Ishikawa (cell line): ENCODE measurements around the gene IGFBP7.

Experiments
- CEBPB ChIP-seq: IDR thresholded peaks from 2 replicates; pipeline ENCODE4 v1.6.1; 2012
- CREB1 ChIP-seq: IDR thresholded peaks from 2 replicates; pipeline ENCODE4 v1.6.1; 2012; ENCODE audit warnings: low read depth
- EGR1 ChIP-seq: IDR thresholded peaks from 2 replicates; pipeline ENCODE4 v1.6.1; 2012
- EP300 ChIP-seq: IDR thresholded peaks from 2 replicates; pipeline ENCODE4 v1.6.1; 2012; ENCODE audit warnings: borderline replicate concordance
- FOXM1 ChIP-seq: IDR thresholded peaks from 2 replicates; pipeline ENCODE4 v1.6.1; 2012; ENCODE audit warnings: low read depth, borderline replicate concordance
- MAX ChIP-seq: IDR thresholded peaks from 2 replicates; pipeline ENCODE4 v1.6.1; 2012
- NFIC ChIP-seq: IDR thresholded peaks from 2 replicates; pipeline ENCODE4 v1.6.1; 2012
- RAD21 ChIP-seq: IDR thresholded peaks from 2 replicates; pipeline ENCODE4 v1.6.1; 2012; ENCODE audit warnings: low read depth
- REST ChIP-seq: IDR thresholded peaks from 2 replicates; pipeline ENCODE4 v1.6.1; 2012; ENCODE audit warnings: low read depth, mild to moderate bottlenecking
- TAF1 ChIP-seq: IDR thresholded peaks from 2 replicates; pipeline ENCODE4 v1.6.1; 2012; ENCODE audit warnings: low read depth, mild to moderate bottlenecking
- TCF12 ChIP-seq: IDR thresholded peaks from 2 replicates; pipeline ENCODE4 v1.6.1; 2012; ENCODE audit warnings: low read depth
- TEAD4 ChIP-seq: IDR thresholded peaks from 2 replicates; pipeline ENCODE4 v1.6.1; 2012
- USF1 ChIP-seq: IDR thresholded peaks from 2 replicates; pipeline ENCODE4 v1.6.1; 2012
- YY1 ChIP-seq: IDR thresholded peaks from 2 replicates; pipeline ENCODE4 v1.6.1; 2012; ENCODE audit warnings: low read depth
- ZBTB7A ChIP-seq: IDR thresholded peaks from 2 replicates; pipeline ENCODE4 v1.6.1; 2012; ENCODE audit warnings: low read depth

The IGFBP7 gene

GRCh38 chr4:57129477-57129876, 19.3 kb upstream of the IGFBP7 start:
- no peak for TF ChIP-seq EGR1
- TF ChIP-seq NFIC: no peak
- TF ChIP-seq YY1: no peak
- TF ChIP-seq RAD21: no peak
- TF ChIP-seq REST: no peak
- TF ChIP-seq MAX: no peak
- TF ChIP-seq TCF12: no peak
- TF ChIP-seq ZBTB7A: no peak
- no peak for TF ChIP-seq CREB1
- no peak for TF ChIP-seq TEAD4
- no peak for TF ChIP-seq TAF1
- no peak for TF ChIP-seq FOXM1

- TF ChIP-seq EP300 (no peak), RAD21 (no peak), TAF1 (no peak), EGR1 (no peak), TEAD4 (no peak), NFIC (no peak), USF1 (no peak), TCF12 (no peak), CREB1 (no peak), REST (no peak), ZBTB7A (no peak), MAX (no peak), CEBPB (no peak), FOXM1 (no peak)
These were observed 17.2 kb upstream of the IGFBP7 start for GRCh38 chr4:57127361-57127760.

- TF ChIP-seq ZBTB7A: no peak
These were observed 15.8 kb upstream of the IGFBP7 start for GRCh38 chr4:57125996-57126395.

- TF ChIP-seq CEBPB (no peak), ZBTB7A (no peak), EGR1 (no peak), CREB1 (no peak), NFIC (no peak), TCF12 (no peak), USF1 (no peak), RAD21 (no peak), REST (no peak), YY1 (no peak), TAF1 (no peak), FOXM1 (no peak), MAX (no peak), EP300 (no peak), TEAD4 (no peak)
These were observed 14.0 kb upstream of the IGFBP7 start for GRCh38 chr4:57124145-57124544.

GRCh38 chr4:57122959-57123358, 12.8 kb upstream of the IGFBP7 start:
- peak; percentile 40; the same call in 1 of the 2 replicates for TF ChIP-seq REST
- TF ChIP-seq RAD21: no peak
